ENCODE results near the gene CLSTN2.

Gene CLSTN2

GRCh38 chr3:140296796-140297352 is 361.9 kb downstream of the CLSTN2 start:
- DNase-seq: no peak

GRCh38 chr3:140298043-140298442 is 363.1 kb downstream of the CLSTN2 start:
- no peak for DNase-seq

- DNase-seq: no peak
Observed at GRCh38 chr3:140298569-140299070, 363.6 kb downstream of the CLSTN2 start.

GRCh38 chr3:140303875-140304274 is 368.9 kb downstream of the CLSTN2 start:
- no peak for DNase-seq

GRCh38 chr3:140308535-140308934 is 373.6 kb downstream of the CLSTN2 start:
- DNase-seq: no peak

GRCh38 chr3:140311428-140311827 is 376.4 kb downstream of the CLSTN2 start:
- DNase-seq: no peak

GRCh38 chr3:140315955-140316354 is 381.0 kb downstream of the CLSTN2 start:
- no peak for DNase-seq

GRCh38 chr3:140316466-140316865 is 381.5 kb downstream of the CLSTN2 start:
- no peak for DNase-seq

- DNase-seq: no peak
Observed at GRCh38 chr3:140316868-140317400, 381.9 kb downstream of the CLSTN2 start.

- no peak for DNase-seq
Observed at GRCh38 chr3:140319739-140320138, 384.8 kb downstream of the CLSTN2 start.

GRCh38 chr3:140323561-140323960 is 388.6 kb downstream of the CLSTN2 start:
- DNase-seq: no peak

- no peak for DNase-seq
Observed at GRCh38 chr3:140332131-140332530, 397.1 kb downstream of the CLSTN2 start.

- DNase-seq: no peak
Observed at GRCh38 chr3:140334132-140334929, 399.3 kb downstream of the CLSTN2 start.

GRCh38 chr3:140336465-140336864 is 401.5 kb downstream of the CLSTN2 start:
- no peak for DNase-seq

- no peak for DNase-seq
Observed at GRCh38 chr3:140338916-140339315, 403.9 kb downstream of the CLSTN2 start.

GRCh38 chr3:140341203-140341602 is 406.2 kb downstream of the CLSTN2 start:
- no peak for DNase-seq

- no peak for DNase-seq
Observed at GRCh38 chr3:140341817-140342403, 406.9 kb downstream of the CLSTN2 start.

GRCh38 chr3:140342668-140343067 is 407.7 kb downstream of the CLSTN2 start:
- DNase-seq: no peak

- no peak for DNase-seq
Observed at GRCh38 chr3:140343211-140344081, 408.5 kb downstream of the CLSTN2 start.

- no peak for DNase-seq
Observed at GRCh38 chr3:140344082-140344454, 409.1 kb downstream of the CLSTN2 start.

GRCh38 chr3:140344601-140345205 is 409.7 kb downstream of the CLSTN2 start:
- no peak for DNase-seq

GRCh38 chr3:140347151-140347550 is 412.2 kb downstream of the CLSTN2 start:
- no peak for DNase-seq

Data from cerebellar nuclear complex (tissue), 1 donor.